ENCODE data around the gene NOD2. TPM values are rescaled to one million over a fixed set of nuclear protein-coding genes. Genes with fewer than 3 reads are reported as not detected.

NOD2 gene
- total RNA-seq, 1 experiment from 2014 or later: 0.11 TPM

GRCh38 chr16:50712560-50712898 is 19.1 kb downstream of the NOD2 start:
- ChIA-PET POLR2A (no interaction called here), CTCF (interaction anchor here (2.8 kb wide), 1 partner anchor 94 kb away, joined by 11 read pairs; no protein-coding TSS in a partner anchor)
- Mint-ChIP-seq H3K27me3 (ENCODE audit: low read depth) (no peaks in the 10 kb centered on the region), H3K27ac (no peak overlapping the region), H3K4me1 (peaks cover 3% of the 10 kb centered on the region; the same call in 1 of the 2 replicates), H3K4me3 (no peak overlapping the region), H3K36me3 (no peaks in the 10 kb centered on the region), H3K9me3 (no peaks in the 10 kb centered on the region)
- ATAC-seq: no peak
- TF ChIP-seq, protein P1, sequence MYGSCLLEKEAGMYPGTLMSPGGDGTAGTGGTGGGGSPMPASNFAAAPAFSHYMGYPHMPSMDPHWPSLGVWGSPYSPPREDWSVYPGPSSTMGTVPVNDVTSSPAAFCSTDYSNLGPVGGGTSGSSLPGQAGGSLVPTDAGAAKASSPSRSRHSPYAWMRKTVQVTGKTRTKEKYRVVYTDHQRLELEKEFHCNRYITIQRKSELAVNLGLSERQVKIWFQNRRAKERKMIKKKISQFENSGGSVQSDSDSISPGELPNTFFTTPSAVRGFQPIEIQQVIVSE (CRISPR knock-in tag; IDR thresholded peaks at IDR 0.05; ENCODE audit: borderline replicate concordance): no peak
- no peak for TF ChIP-seq PRRX2 (CRISPR knock-in tag; IDR thresholded peaks at IDR 0.05)
- TF ChIP-seq ZSCAN18 (CRISPR knock-in tag; IDR thresholded peaks at IDR 0.05): no peak
- no peak for TF ChIP-seq OVOL2 (CRISPR knock-in tag; IDR thresholded peaks at IDR 0.05; ENCODE audit: borderline replicate concordance)
- TF ChIP-seq JUN (CRISPR knock-in tag; IDR thresholded peaks at IDR 0.05): no peak
- no peak for TF ChIP-seq GTF2I (CRISPR knock-in tag; conservative IDR thresholded peaks at IDR 0.05)
- no peak for DNase-seq (ENCODE audit: low spot score)

DNA sequence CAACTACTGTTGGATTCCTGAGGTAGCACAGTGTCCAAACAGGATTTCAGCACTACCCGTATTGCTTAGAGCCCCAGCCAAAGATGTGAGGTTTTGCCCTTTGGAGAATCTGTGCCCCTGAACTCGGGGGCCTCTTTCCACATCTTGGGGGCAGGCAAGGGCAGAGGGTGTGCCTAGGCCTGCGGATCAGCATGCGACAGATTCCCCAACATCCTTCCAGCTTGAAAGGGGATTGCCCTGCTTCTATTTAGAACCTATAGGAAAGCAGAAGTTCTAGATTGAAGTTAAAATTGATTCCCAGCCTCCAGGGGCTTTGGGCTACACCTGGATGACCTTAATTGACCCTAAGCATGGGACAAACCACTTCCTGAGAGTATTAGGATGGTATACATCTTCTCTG is 19.6 kb downstream of the NOD2 start:
- Mint-ChIP-seq H3K4me3 (no peak overlapping the region), H3K27ac (no peak overlapping the region), H3K4me1 (peaks cover 3% of the 10 kb centered on the region; the same call in 1 of the 2 replicates), H3K27me3 (ENCODE audit: low read depth) (no peaks in the 10 kb centered on the region), H3K9me3 (no peaks in the 10 kb centered on the region), H3K36me3 (no peaks in the 10 kb centered on the region)
- TF ChIP-seq, protein P2, sequence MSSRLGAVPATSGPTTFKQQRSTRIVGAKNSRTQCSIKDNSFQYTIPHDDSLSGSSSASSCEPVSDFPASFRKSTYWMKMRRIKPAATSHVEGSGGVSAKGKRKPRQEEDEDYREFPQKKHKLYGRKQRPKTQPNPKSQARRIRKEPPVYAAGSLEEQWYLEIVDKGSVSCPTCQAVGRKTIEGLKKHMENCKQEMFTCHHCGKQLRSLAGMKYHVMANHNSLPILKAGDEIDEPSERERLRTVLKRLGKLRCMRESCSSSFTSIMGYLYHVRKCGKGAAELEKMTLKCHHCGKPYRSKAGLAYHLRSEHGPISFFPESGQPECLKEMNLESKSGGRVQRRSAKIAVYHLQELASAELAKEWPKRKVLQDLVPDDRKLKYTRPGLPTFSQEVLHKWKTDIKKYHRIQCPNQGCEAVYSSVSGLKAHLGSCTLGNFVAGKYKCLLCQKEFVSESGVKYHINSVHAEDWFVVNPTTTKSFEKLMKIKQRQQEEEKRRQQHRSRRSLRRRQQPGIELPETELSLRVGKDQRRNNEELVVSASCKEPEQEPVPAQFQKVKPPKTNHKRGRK (CRISPR knock-in tag; IDR thresholded peaks at IDR 0.05; ENCODE audit: borderline replicate concordance): no peak
- TF ChIP-seq, protein P3, sequence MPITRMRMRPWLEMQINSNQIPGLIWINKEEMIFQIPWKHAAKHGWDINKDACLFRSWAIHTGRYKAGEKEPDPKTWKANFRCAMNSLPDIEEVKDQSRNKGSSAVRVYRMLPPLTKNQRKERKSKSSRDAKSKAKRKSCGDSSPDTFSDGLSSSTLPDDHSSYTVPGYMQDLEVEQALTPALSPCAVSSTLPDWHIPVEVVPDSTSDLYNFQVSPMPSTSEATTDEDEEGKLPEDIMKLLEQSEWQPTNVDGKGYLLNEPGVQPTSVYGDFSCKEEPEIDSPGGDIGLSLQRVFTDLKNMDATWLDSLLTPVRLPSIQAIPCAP (CRISPR knock-in tag; IDR thresholded peaks at IDR 0.05): no peak
- TF ChIP-seq ZNF423 (CRISPR knock-in tag; IDR thresholded peaks at IDR 0.05): no peak
- TF ChIP-seq E2F5 (CRISPR knock-in tag; IDR thresholded peaks at IDR 0.05): no peak
- TF ChIP-seq RELA (CRISPR knock-in tag; IDR thresholded peaks at IDR 0.05; ENCODE audit: borderline replicate concordance): no peak
- no peak for TF ChIP-seq NFE2L1 (CRISPR knock-in tag; IDR thresholded peaks at IDR 0.05)
- no peak for TF ChIP-seq AFF4 (CRISPR knock-in tag; IDR thresholded peaks at IDR 0.05; ENCODE audit: borderline replicate concordance)
- TF ChIP-seq CREB1 (CRISPR knock-in tag; IDR thresholded peaks at IDR 0.05): no peak
- no peak for TF ChIP-seq ATF1 (CRISPR knock-in tag; IDR thresholded peaks at IDR 0.05)
- no peak for TF ChIP-seq TP53 (CRISPR knock-in tag; IDR thresholded peaks at IDR 0.05)
- TF ChIP-seq TEAD1 (CRISPR knock-in tag; IDR thresholded peaks at IDR 0.05): no peak
- TF ChIP-seq JUN (CRISPR knock-in tag; IDR thresholded peaks at IDR 0.05): no peak
- TF ChIP-seq ZNF263 (CRISPR knock-in tag; IDR thresholded peaks at IDR 0.05; ENCODE audit: low read depth): no peak
- no peak for TF ChIP-seq SOX15 (CRISPR knock-in tag; IDR thresholded peaks at IDR 0.05)
- ATAC-seq (no peak), DNase-seq (ENCODE audit: low spot score) (no peak)
- POLR2A ChIA-PET: no interaction called here
- CTCF ChIA-PET: interaction anchor here (1.5 to 2.8 kb wide), 2 partner anchors 35 to 93 kb away, joined by 5 to 11 read pairs; no protein-coding TSS in a partner anchor
